GM23338 (cell line): Measurements from ENCODE around the gene YIPF4.

Experiments used
- CREB1 ChIP-seq: fragments of 250-450 bp; sonication (Bioruptor Pico); IDR thresholded peaks from 2 replicates; pipeline ENCODE4 v1.5.0; 2020; ENCODE audit warnings: low read depth, mild to moderate bottlenecking, moderate library complexity
- CTCF ChIP-seq, 2 experiments: fragments of 200-600 bp in 1 of 2; sonication (generic) in 1 of 2; conservative IDR thresholded peaks; 2 replicates each; pipeline versions ENCODE4 v1.5.1 to v1.6.1; 2016 to 2017; ENCODE audit warnings: antibody characterized with exemption in 2 of 2, low read depth in 2 of 2, mild to moderate bottlenecking in 2 of 2, moderate library complexity in 1 of 2
- EZH2 ChIP-seq: fragments of 200-600 bp; sonication (generic); IDR thresholded peaks from one replicate; pipeline ENCODE4 v1.8.0; 2017; ENCODE audit warnings: antibody characterized with exemption, mild to moderate bottlenecking, low read depth; ENCODE audit not compliant: unreplicated experiment
- EZH2phosphoT487 ChIP-seq: fragments of 200-600 bp; sonication (generic); IDR thresholded peaks from one replicate; pipeline ENCODE4 v1.8.1; 2018; ENCODE audit warnings: antibody characterized with exemption; ENCODE audit not compliant: unreplicated experiment
- JUNB ChIP-seq: IDR thresholded peaks from one replicate; pipeline ENCODE4 v1.6.1; 2016; ENCODE audit warnings: antibody characterized with exemption; ENCODE audit not compliant: unreplicated experiment
- POLR2AphosphoS5 ChIP-seq: IDR thresholded peaks from 2 replicates; pipeline ENCODE4 v1.6.1; 2016; ENCODE audit warnings: antibody characterized with exemption, low read depth
- REST ChIP-seq: IDR thresholded peaks from one replicate; pipeline ENCODE4 v1.6.1; 2018; ENCODE audit warnings: antibody characterized with exemption; ENCODE audit not compliant: unreplicated experiment
- ZNF114 ChIP-seq: fragments of 250-450 bp; sonication (Bioruptor Pico); IDR thresholded peaks from 2 replicates; pipeline ENCODE4 v1.5.0; 2020; ENCODE audit warnings: mild to moderate bottlenecking, moderate library complexity

GRCh38 chr2:32271063-32271462 lies 6.6 kb upstream of the YIPF4 start:
- no peak for TF ChIP-seq EZH2
- no peak for TF ChIP-seq POLR2AphosphoS5
- no peak for TF ChIP-seq CTCF (conservative IDR thresholded peaks at IDR 0.05; ENCODE audit: low read depth in 2 of 2)
- no peak for TF ChIP-seq ZNF114 (CRISPR knock-in tag)
- TF ChIP-seq EZH2phosphoT487, result no peak
- no peak for TF ChIP-seq JUNB
- TF ChIP-seq CREB1 (CRISPR knock-in tag), result no peak
- TF ChIP-seq REST, result no peak
